Osteoblast (primary cell): Measurements from ENCODE around the gene C1orf52. TPM values are rescaled to one million over a fixed set of nuclear protein-coding genes. Genes with fewer than 3 reads are reported as not detected.

Source experiments
- DNase-seq: peaks from one replicate; pipeline ENCODE4 v3.0.0; 2011; ENCODE audit warnings: low spot score, mixed read lengths; ENCODE audit not compliant: insufficient read length; ENCODE audit errors: missing footprints
- H2AFZ ChIP-seq: 2 replicates; pipeline ENCODE4 v1.6.0; 2011; ENCODE audit warnings: mild to moderate bottlenecking, low read length
- H3K27ac ChIP-seq: 2 replicates; pipeline ENCODE4 v1.5.1; 2011; ENCODE audit warnings: mild to moderate bottlenecking, low read depth, low read length, moderate library complexity
- H3K27me3 ChIP-seq: 2 replicates; pipeline ENCODE4 v1.6.0; 2012; ENCODE audit warnings: mild to moderate bottlenecking, control low read depth, inconsistent platforms, low read length, moderate library complexity; ENCODE audit not compliant: insufficient read depth
- H3K36me3 ChIP-seq: 2 replicates; pipeline ENCODE4 v1.5.1; 2011; ENCODE audit warnings: mild to moderate bottlenecking, low read length, control low read depth, moderate library complexity; ENCODE audit not compliant: insufficient read depth
- H3K4me1 ChIP-seq: 2 replicates; pipeline ENCODE4 v1.5.1; 2011; ENCODE audit warnings: mild to moderate bottlenecking, low read length, control low read depth, moderate library complexity; ENCODE audit not compliant: insufficient read depth
- H3K4me2 ChIP-seq: 2 replicates; pipeline ENCODE4 v1.6.0; 2011; ENCODE audit warnings: mild to moderate bottlenecking, low read length; ENCODE audit not compliant: insufficient read depth
- H3K4me3 ChIP-seq: fragments of 200-600 bp; sonication (generic); 3 replicates; pipeline ENCODE4 v1.5.1; 2012; ENCODE audit warnings: mild to moderate bottlenecking, low read length, inconsistent platforms; ENCODE audit not compliant: insufficient read depth
- H3K79me2 ChIP-seq: 2 replicates; pipeline ENCODE4 v1.6.0; 2012; ENCODE audit warnings: mild to moderate bottlenecking, low read length, control low read depth, inconsistent platforms; ENCODE audit not compliant: insufficient read depth
- H3K9me3 ChIP-seq: 2 replicates; pipeline ENCODE4 v1.5.1; 2011; ENCODE audit warnings: low read depth, low read length, control low read depth
- H4K20me1 ChIP-seq: 2 replicates; pipeline ENCODE4 v1.6.0; 2012; ENCODE audit warnings: mild to moderate bottlenecking, low read length, control low read depth; ENCODE audit not compliant: insufficient read depth
- small RNA-seq: library from RNA; depleted of rRNA; stranded (forward); fragments of <200 nt; gene quantifications from one replicate; pipeline ENCODE3, GENCODE V24; 2012
- total RNA-seq: library from RNA; depleted of rRNA; stranded (reverse); fragments of >200 nt; gene quantifications from 2 replicates; pipeline ENCODE4 v1.2.3, GENCODE V29; 2012
- TF ChIP-seq, protein P1 (sequence below): IDR thresholded peaks from 2 replicates; pipeline ENCODE4 v1.5.1; 2011; ENCODE audit warnings: mild to moderate bottlenecking, low read depth, low read length, moderate library complexity; ENCODE audit errors: extremely low read depth

The C1orf52 gene
- total RNA-seq, 1 donor: 13.0 TPM

- TF ChIP-seq, protein P1, sequence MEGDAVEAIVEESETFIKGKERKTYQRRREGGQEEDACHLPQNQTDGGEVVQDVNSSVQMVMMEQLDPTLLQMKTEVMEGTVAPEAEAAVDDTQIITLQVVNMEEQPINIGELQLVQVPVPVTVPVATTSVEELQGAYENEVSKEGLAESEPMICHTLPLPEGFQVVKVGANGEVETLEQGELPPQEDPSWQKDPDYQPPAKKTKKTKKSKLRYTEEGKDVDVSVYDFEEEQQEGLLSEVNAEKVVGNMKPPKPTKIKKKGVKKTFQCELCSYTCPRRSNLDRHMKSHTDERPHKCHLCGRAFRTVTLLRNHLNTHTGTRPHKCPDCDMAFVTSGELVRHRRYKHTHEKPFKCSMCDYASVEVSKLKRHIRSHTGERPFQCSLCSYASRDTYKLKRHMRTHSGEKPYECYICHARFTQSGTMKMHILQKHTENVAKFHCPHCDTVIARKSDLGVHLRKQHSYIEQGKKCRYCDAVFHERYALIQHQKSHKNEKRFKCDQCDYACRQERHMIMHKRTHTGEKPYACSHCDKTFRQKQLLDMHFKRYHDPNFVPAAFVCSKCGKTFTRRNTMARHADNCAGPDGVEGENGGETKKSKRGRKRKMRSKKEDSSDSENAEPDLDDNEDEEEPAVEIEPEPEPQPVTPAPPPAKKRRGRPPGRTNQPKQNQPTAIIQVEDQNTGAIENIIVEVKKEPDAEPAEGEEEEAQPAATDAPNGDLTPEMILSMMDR: no peak
- peaks cover 39% of the 10 kb centered on the region for H3K4me1 ChIP-seq
- peak; percentile 18 for DNase-seq
- peaks cover 10% of the 10 kb centered on the region for H3K79me2 ChIP-seq
- H3K27me3 ChIP-seq: no peaks in the 10 kb centered on the region
- peak overlapping the region; percentile 50 for H3K27ac ChIP-seq
- peak overlapping the region; percentile 96 for H2AFZ ChIP-seq
- peaks cover 4% of the 10 kb centered on the region for H4K20me1 ChIP-seq
- peak overlapping the region; percentile 98 for H3K4me2 ChIP-seq
- H3K4me3 ChIP-seq: peak overlapping the region; percentile 89
- no peaks in the 10 kb centered on the region for H3K9me3 ChIP-seq
- H3K36me3 ChIP-seq: no peaks in the 10 kb centered on the region
Observed at GRCh38 chr1:85202092-85202863, 57.2 kb downstream of the C1orf52 start.

DNA sequence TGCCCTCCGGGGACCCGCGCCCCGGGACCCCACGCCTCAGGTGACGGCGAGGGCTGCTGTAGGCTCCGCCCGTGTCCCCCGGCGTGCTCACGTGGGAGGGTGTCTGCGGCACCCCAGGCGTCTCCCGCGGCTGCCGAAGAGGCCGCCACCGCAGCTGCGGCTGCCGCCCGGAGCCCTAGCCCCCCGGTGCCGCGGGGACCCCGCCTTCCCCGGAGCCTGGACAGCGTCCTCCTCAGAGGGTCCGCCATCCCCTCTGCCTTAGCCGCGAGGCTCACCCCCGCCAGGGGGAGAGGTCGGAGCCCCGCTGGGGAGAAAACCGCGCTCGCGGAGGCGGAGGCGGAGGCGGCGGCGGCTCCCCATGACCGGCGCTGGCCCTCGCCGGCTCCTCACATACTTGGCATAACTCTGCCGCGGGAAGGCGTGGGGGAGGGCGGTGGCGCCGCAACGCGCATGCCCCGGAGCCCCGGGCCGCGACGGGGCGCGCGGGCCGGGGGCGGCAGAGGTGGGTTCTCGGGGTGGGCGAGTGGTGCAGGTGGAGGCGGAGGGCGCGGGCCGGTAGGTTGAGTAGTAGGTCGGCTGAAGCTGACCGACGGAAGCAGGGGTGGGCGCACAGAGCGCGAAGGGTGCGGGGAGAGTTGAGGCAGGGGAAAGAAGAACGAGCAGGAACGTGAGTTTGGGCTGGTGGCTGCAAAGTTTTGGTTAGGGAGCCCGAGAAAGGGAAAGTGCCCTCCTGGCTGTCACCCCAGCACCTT lies 57.9 kb downstream of the C1orf52 start:
- DNase-seq: peak; percentile 96
- Histone ChIP-seq H3K4me1 (peaks cover 39% of the 10 kb centered on the region), H3K27me3 (no peaks in the 10 kb centered on the region), H3K36me3 (no peaks in the 10 kb centered on the region), H2AFZ (peak overlapping the region; percentile 96), H4K20me1 (peaks cover 4% of the 10 kb centered on the region), H3K4me3 (peak overlapping the region; percentile 89), H3K79me2 (peaks cover 10% of the 10 kb centered on the region), H3K4me2 (peak overlapping the region; percentile 98), H3K9me3 (no peaks in the 10 kb centered on the region), H3K27ac (peak overlapping the region; percentile 59)
- TF ChIP-seq, protein P1: no peak

- H2AFZ ChIP-seq: peak within 1 kb of the TSS; percentile 96
- peak within 1 kb of the TSS; percentile 59 for H3K27ac ChIP-seq
- DNase-seq: peak; percentile 97
Observed at GRCh38 chr1:85200463-85201339, 58.8 kb downstream of the C1orf52 start, which contains the start of gene SYDE2. TSS of gene SYDE2 (minus strand) at chr1:85201016. CDS start at chr1:85200996, 20 bp downstream.

More at GRCh38 chr1:85200463-85201339, 58.8 kb downstream of the C1orf52 start, which contains the start of gene SYDE2:
- peaks cover 10% of the 10 kb centered on the region for H3K79me2 ChIP-seq
- H3K9me3 ChIP-seq: no peaks in the 10 kb centered on the region
- TF ChIP-seq, protein P1: no peak
- H3K4me1 ChIP-seq: peaks cover 39% of the 10 kb centered on the region
- H3K27me3 ChIP-seq: no peaks in the 10 kb centered on the region
- H3K4me3 ChIP-seq: peak within 1 kb of the TSS; percentile 89
- peaks cover 7% of the 10 kb centered on the region for H4K20me1 ChIP-seq
- H3K36me3 ChIP-seq: no peaks in the 10 kb centered on the region
- peak within 1 kb of the TSS; percentile 98 for H3K4me2 ChIP-seq

Small RNAs within 50 kb of the gene (small RNA-seq; reads per million reads assigned to genes)
- not detected for gene RF00019

Other genes with a start within 250 kb of the C1orf52 start
- 4.0 and 4.7 TPM in 2 replicates for gene MCOLN3, start 211.2 kb downstream of the C1orf52 start, total RNA-seq
- 13.0 and 13.8 TPM in 2 replicates for gene SYDE2, start 58.6 kb downstream of the C1orf52 start, total RNA-seq
- gene BCL10, start 17.0 kb upstream of the C1orf52 start, total RNA-seq: 30.4 and 35.7 TPM in 2 replicates
- gene DDAH1, start 205.5 kb upstream of the C1orf52 start, total RNA-seq: 89.0 and 89.6 TPM in 2 replicates